Neuronal stem cell (in vitro differentiated cells): ENCODE results near the gene CA5B.

ENCODE experiments used
- DNase-seq: peaks from one replicate; pipeline ENCODE4 v3.0.0-alpha.2; 2013; ENCODE audit warnings: low spot score
- H2AFZ ChIP-seq: one replicate; pipeline ENCODE4 v1.6.1; 2013; ENCODE audit warnings: mild to moderate bottlenecking, low read length, inconsistent platforms
- H2AK5ac ChIP-seq: 2 replicates; pipeline ENCODE4 v1.6.1; 2013; ENCODE audit warnings: low read depth, mild to moderate bottlenecking, inconsistent platforms, low read length, moderate library complexity, mixed read lengths
- H2BK120ac ChIP-seq: 2 replicates; pipeline ENCODE4 v1.6.1; 2013; ENCODE audit warnings: low read depth, mild to moderate bottlenecking, inconsistent platforms, low read length, moderate library complexity, mixed read lengths
- H2BK12ac ChIP-seq: one replicate; pipeline ENCODE4 v1.6.1; 2013; ENCODE audit warnings: low read length, inconsistent platforms
- H2BK15ac ChIP-seq: 2 replicates; pipeline ENCODE4 v1.6.1; 2013; ENCODE audit warnings: mild to moderate bottlenecking, low read length, inconsistent platforms, mixed read lengths
- H2BK5ac ChIP-seq: one replicate; pipeline ENCODE4 v1.6.1; 2013; ENCODE audit warnings: inconsistent platforms, mild to moderate bottlenecking, low read length, moderate library complexity
- H3K14ac ChIP-seq: one replicate; pipeline ENCODE4 v1.6.1; 2013; ENCODE audit warnings: low read length, inconsistent platforms
- H3K18ac ChIP-seq: 2 replicates; pipeline ENCODE4 v1.6.1; 2013; ENCODE audit warnings: low read length, inconsistent platforms
- H3K23ac ChIP-seq: 2 replicates; pipeline ENCODE4 v1.6.1; 2013; ENCODE audit warnings: low read depth, mild to moderate bottlenecking, mixed read lengths, low read length, inconsistent platforms; ENCODE audit not compliant: poor library complexity
- H3K27ac ChIP-seq: replicated peaks from 3 replicates; pipeline ENCODE4 v1.5.1; 2013; ENCODE audit warnings: low read length, inconsistent platforms
- H3K27me3 ChIP-seq, 3 experiments: 2 replicates each; pipeline ENCODE4 v1.6.1; 2013; ENCODE audit warnings: low read length in 3 of 3, mild to moderate bottlenecking in 2 of 3, inconsistent platforms in 1 of 3, low read depth in 1 of 3, mixed read lengths in 1 of 3, moderate library complexity in 1 of 3; ENCODE audit not compliant: control insufficient read depth in 3 of 3, insufficient read depth in 3 of 3
- H3K36me3 ChIP-seq, 2 donors: replicated peaks in 1 of 2; 2 replicates each; pipeline ENCODE4 v1.6.1; 2013; ENCODE audit warnings: low read length in 2 of 2; ENCODE audit not compliant: control insufficient read depth in 2 of 2, insufficient read depth in 2 of 2
- H3K4ac ChIP-seq: 2 replicates; pipeline ENCODE4 v1.6.1; 2013; ENCODE audit warnings: inconsistent platforms, mild to moderate bottlenecking, low read length, moderate library complexity
- H3K4me1 ChIP-seq, 2 donors: 1 replicate in 1 of 2; 2 replicates in 1 of 2; pipeline ENCODE4 v1.6.1; 2013; ENCODE audit warnings: low read length in 2 of 2, low read depth in 1 of 2; ENCODE audit not compliant: control insufficient read depth in 2 of 2, insufficient read depth in 1 of 2
- H3K4me2 ChIP-seq: one replicate; pipeline ENCODE4 v1.6.1; 2013; ENCODE audit warnings: mild to moderate bottlenecking, low read length, inconsistent platforms; ENCODE audit not compliant: insufficient read depth, poor library complexity, severe bottlenecking
- H3K4me3 ChIP-seq, 2 donors: 2 replicates each; pipeline ENCODE4 v1.5.1; 2013; ENCODE audit warnings: low read length in 2 of 2, mild to moderate bottlenecking in 2 of 2, inconsistent platforms in 1 of 2, moderate library complexity in 1 of 2
- H3K79me1 ChIP-seq: one replicate; pipeline ENCODE4 v1.6.1; 2013; ENCODE audit warnings: low read depth, mild to moderate bottlenecking, inconsistent platforms, low read length, moderate library complexity
- H3K9ac ChIP-seq: one replicate; pipeline ENCODE4 v1.6.1; 2013; ENCODE audit warnings: mild to moderate bottlenecking, low read depth, low read length, inconsistent platforms; ENCODE audit not compliant: poor library complexity
- H3K9me3 ChIP-seq, 2 donors: replicated peaks in 1 of 2; 2 replicates each; pipeline versions ENCODE3 to v1.6.1; 2013; ENCODE audit warnings: low read length in 2 of 2, mild to moderate bottlenecking in 2 of 2, inconsistent platforms in 1 of 2, low read depth in 1 of 2, mixed read lengths in 1 of 2, moderate library complexity in 1 of 2; ENCODE audit not compliant: control insufficient read depth in 2 of 2, insufficient read depth in 1 of 2
- H4K8ac ChIP-seq: one replicate; pipeline ENCODE4 v1.6.1; 2013; ENCODE audit warnings: low read depth, mild to moderate bottlenecking, inconsistent platforms, low read length, moderate library complexity
- H4K91ac ChIP-seq: one replicate; pipeline ENCODE4 v1.6.1; 2013; ENCODE audit warnings: low read length, low read depth, mild to moderate bottlenecking, inconsistent platforms; ENCODE audit not compliant: poor library complexity
- WGBS, 2 donors: extraction: QIAGEN DNeasy Blood & Tissue Kit; methylation state at CpG; one replicate each; pipeline ENCODE4 v1.1.7; 2013; ENCODE audit warnings: missing lambda C conversion rate in 2 of 2, mixed read lengths in 1 of 2; ENCODE audit not compliant: insufficient read length in 2 of 2, insufficient replicate concordance in 1 of 2; ENCODE audit errors: extremely low coverage in 2 of 2; 5-methylcytosine and 5-hydroxymethylcytosine counted together

The CA5B gene

DNA sequence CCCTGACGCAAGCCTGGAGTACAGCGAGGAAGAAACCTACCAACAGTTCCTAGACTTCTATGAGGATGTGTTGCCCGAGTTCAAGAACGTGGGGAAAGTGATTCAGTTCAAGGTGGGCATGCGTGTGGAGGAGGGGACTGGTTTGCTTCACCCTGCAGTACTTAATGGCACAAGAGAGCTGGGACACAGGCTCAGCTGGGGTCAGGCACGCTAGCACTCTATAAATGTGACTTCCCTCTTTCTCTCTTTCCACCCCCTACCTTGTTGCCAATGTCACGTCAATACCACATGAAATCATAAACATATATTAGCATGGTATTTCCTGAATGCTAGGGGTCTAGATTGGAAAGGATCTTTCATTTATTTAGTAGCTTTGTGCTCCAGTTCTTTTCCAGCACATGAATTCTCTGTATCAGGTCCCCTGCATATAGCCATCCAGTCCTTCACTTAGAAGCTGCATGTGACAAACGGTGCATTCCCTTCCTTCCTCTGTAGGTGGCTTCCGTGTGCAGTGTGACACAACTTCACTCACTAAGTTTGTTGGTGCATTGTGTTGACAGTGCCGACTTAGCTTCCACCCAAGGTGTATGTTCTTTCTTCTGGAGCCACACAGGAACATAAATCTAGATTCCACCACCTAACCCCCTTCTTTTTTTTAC is 77.8 kb downstream of the CA5B start:
- no peak overlapping the region for H4K8ac ChIP-seq
- no peak overlapping the region for H2AK5ac ChIP-seq
- DNase-seq: peak; percentile 3
- no peak overlapping the region for H3K9ac ChIP-seq
- H3K9me3 ChIP-seq: no peaks in the 10 kb centered on the region
- no peak overlapping the region for H4K91ac ChIP-seq
- no peaks in the 10 kb centered on the region for H3K27me3 ChIP-seq
- H2BK5ac ChIP-seq: no peak overlapping the region
- H3K23ac ChIP-seq: no peak overlapping the region
- no peaks in the 10 kb centered on the region for H3K79me1 ChIP-seq
- no peak overlapping the region for H3K4ac ChIP-seq
- H3K27ac ChIP-seq: no peak overlapping the region
- no CpG with 5 or more reads among the region's 10 CpGs for WGBS, 2 donors
- no peak overlapping the region for H3K14ac ChIP-seq
- no peak overlapping the region for H3K4me3 ChIP-seq
- no peak overlapping the region for H2BK120ac ChIP-seq
- no peak overlapping the region for H2BK12ac ChIP-seq
- H3K4me2 ChIP-seq: no peak overlapping the region
- no peak overlapping the region for H3K18ac ChIP-seq
- no peak overlapping the region for H2AFZ ChIP-seq
- no peak overlapping the region for H2BK15ac ChIP-seq
- H3K4me1 ChIP-seq: peaks cover 0 to 10% of the 10 kb centered on the region in 2 donors
- H3K36me3 ChIP-seq: peaks cover 4 to 87% of the 10 kb centered on the region in 2 donors

- H3K27ac ChIP-seq: no peak overlapping the region
- peaks cover 4 to 87% of the 10 kb centered on the region in 2 donors for H3K36me3 ChIP-seq
- DNase-seq: no peak
These were observed 78.4 kb downstream of the CA5B start for GRCh38 chrX:15816438-15816809.

GRCh38 chrX:15816886-15817285 is 78.8 kb downstream of the CA5B start:
- no CpG with 5 or more reads among the region's 4 CpGs for WGBS, 2 donors
- Histone ChIP-seq H3K14ac (no peak overlapping the region), H3K27me3 (no peaks in the 10 kb centered on the region), H4K91ac (no peak overlapping the region), H3K27ac (no peak overlapping the region), H3K4me2 (no peak overlapping the region), H2BK15ac (no peak overlapping the region), H3K4me1 (peaks cover 0 to 10% of the 10 kb centered on the region in 2 donors), H3K4ac (no peak overlapping the region), H2BK5ac (no peak overlapping the region), H3K23ac (no peak overlapping the region), H3K9ac (no peak overlapping the region), H4K8ac (no peak overlapping the region), H2AK5ac (no peak overlapping the region), H3K36me3 (peaks cover 4 to 89% of the 10 kb centered on the region in 2 donors), H2BK120ac (no peak overlapping the region), H3K18ac (no peak overlapping the region), H3K9me3 (no peaks in the 10 kb centered on the region), H2AFZ (peak overlapping the region; percentile 21), H3K4me3 (no peak overlapping the region), H2BK12ac (no peak overlapping the region), H3K79me1 (no peaks in the 10 kb centered on the region)
- no peak for DNase-seq

More at GRCh38 chrX:15816438-15816809, 78.4 kb downstream of the CA5B start:
- Histone ChIP-seq H2BK5ac (no peak overlapping the region), H3K9ac (no peak overlapping the region), H2AFZ (no peak overlapping the region), H3K14ac (no peak overlapping the region), H3K4me3 (no peak overlapping the region), H3K79me1 (no peaks in the 10 kb centered on the region), H3K4ac (no peak overlapping the region), H2BK12ac (no peak overlapping the region), H4K91ac (no peak overlapping the region), H3K27me3 (no peaks in the 10 kb centered on the region), H3K4me2 (no peak overlapping the region), H2BK15ac (no peak overlapping the region), H2AK5ac (no peak overlapping the region), H2BK120ac (no peak overlapping the region), H3K23ac (no peak overlapping the region), H3K9me3 (no peaks in the 10 kb centered on the region), H3K18ac (no peak overlapping the region), H3K4me1 (peaks cover 0 to 10% of the 10 kb centered on the region in 2 donors), H4K8ac (no peak overlapping the region)
- no CpG with 5 or more reads among the region's 1 CpG for WGBS, 2 donors

DNA sequence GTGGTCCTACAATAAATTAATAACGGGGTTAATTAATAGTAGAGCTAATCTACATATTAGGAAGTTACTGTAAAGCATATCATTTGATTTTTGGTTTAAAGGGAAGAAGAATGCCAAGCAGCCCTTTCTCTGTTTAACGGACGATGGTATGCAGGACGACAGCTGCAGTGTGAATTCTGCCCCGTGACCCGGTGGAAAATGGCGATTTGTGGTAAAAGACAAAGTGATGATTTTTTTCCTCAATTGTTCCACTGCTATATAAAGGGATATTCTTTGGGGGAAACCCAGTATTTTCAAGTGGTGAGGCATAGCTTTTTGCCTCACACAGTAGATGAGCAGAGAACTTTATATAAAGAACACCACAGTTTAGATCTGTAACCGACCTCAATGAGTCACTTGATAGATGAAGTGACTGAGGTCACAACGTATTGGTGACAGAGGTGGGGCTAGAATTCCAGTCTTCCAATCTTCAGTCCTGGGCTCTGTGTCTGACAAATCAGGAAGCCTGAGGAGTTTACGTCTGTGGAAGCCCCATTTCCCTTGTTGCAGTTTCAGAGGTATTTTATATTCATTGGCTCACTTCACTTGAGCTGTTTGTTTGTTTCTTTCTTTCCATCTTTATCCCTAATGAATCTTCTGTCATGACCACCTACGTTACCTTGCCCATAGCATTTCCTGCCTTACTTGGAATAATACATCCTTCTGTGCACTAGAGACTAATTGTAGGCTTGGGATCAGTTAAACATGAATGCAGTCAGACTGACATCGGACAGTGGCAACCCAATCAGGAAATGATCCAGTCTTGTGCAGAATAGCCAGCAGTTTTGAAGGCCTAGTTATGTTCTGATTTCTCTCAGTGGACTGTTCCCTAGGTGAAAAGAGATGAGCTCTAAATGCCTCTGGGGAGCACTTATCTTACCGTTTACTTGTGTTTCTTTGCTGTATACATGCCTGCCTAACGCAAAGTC is 82.3 kb downstream of the CA5B start:
- H2BK12ac ChIP-seq: no peak overlapping the region
- H2BK120ac ChIP-seq: no peak overlapping the region
- peaks cover 4 to 95% of the 10 kb centered on the region in 2 donors for H3K36me3 ChIP-seq
- no peak overlapping the region for H2BK15ac ChIP-seq
- no CpG with 5 or more reads among the region's 14 CpGs for WGBS, 2 donors
- H4K8ac ChIP-seq: no peak overlapping the region
- no peak overlapping the region for H4K91ac ChIP-seq
- peaks cover 0 to 10% of the 10 kb centered on the region in 2 donors for H3K4me1 ChIP-seq
- no peaks in the 10 kb centered on the region for H3K79me1 ChIP-seq
- H2AK5ac ChIP-seq: no peak overlapping the region
- H3K4me2 ChIP-seq: no peak overlapping the region
- no peak overlapping the region for H3K4ac ChIP-seq
- H3K9me3 ChIP-seq: no peaks in the 10 kb centered on the region
- DNase-seq: no peak
- no peak overlapping the region for H2BK5ac ChIP-seq
- H3K9ac ChIP-seq: no peak overlapping the region
- no peak overlapping the region for H3K18ac ChIP-seq
- no peaks in the 10 kb centered on the region for H3K27me3 ChIP-seq
- H3K14ac ChIP-seq: no peak overlapping the region
- H3K27ac ChIP-seq: no peak overlapping the region
- H2AFZ ChIP-seq: no peak overlapping the region
- H3K4me3 ChIP-seq: no peak overlapping the region
- H3K23ac ChIP-seq: no peak overlapping the region
